HG03097 (cell line): ENCODE data around the gene JUP.
A peak's percentile ranks its signal among the peaks of the same experiment; 100 is the strongest.
"Not testable (repeated sequence)": the region's sequence is repeated elsewhere in the genome, so short reads cannot be mapped to it uniquely, and the experiment has no call there.

Source experiments
- ATAC-seq: cut with Tn5 transposase; IDR thresholded peaks from one replicate; pipeline ENCODE4 v1.9.1; 2021; ENCODE audit not compliant: unreplicated experiment, low FRiP score

The JUP gene

DNA sequence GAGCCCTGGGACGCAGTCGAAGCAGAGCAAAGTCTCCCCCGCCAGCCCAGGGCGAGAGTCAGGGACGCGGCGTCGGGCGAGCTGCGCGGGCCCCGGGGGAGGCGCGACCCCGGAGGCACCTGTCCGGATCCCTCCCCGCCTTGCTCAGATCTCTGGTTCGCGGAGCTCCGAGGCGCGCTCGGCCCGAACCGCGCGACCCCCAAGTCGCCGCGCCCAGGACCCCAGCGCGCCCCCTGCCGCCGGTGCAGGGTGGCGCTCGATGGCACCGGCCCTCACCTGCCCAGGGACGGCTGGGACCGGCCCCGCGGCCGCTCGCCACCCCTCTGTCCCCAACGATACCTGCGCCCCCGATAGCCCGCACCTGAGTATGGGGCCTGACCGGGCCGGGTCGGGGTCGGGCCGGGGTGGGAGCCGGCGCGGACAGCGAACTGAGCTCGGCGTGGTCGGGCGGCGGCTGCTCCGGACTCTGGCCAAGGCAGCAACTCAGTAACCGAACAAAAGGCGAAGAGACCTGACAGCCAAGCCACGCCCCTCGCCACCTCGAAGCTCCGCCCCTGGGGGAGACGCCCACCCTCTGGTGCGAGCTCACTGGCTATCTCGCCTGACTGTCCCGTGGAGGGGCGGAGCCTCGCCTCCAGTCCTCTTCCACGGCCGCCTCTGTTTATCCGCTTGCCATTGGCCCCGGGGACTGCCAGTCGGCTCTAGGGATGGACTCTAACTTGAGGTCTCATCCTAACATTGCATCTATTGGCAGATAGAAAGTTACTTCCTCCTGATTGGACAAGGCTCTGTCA lies at the start of gene JUP:
JUP (minus strand) TSS at position 485 of the 794 bp plus-strand sequence. CDS start 14,857 bp downstream, outside the sequence.
- peak; percentile 82 for ATAC-seq

DNA sequence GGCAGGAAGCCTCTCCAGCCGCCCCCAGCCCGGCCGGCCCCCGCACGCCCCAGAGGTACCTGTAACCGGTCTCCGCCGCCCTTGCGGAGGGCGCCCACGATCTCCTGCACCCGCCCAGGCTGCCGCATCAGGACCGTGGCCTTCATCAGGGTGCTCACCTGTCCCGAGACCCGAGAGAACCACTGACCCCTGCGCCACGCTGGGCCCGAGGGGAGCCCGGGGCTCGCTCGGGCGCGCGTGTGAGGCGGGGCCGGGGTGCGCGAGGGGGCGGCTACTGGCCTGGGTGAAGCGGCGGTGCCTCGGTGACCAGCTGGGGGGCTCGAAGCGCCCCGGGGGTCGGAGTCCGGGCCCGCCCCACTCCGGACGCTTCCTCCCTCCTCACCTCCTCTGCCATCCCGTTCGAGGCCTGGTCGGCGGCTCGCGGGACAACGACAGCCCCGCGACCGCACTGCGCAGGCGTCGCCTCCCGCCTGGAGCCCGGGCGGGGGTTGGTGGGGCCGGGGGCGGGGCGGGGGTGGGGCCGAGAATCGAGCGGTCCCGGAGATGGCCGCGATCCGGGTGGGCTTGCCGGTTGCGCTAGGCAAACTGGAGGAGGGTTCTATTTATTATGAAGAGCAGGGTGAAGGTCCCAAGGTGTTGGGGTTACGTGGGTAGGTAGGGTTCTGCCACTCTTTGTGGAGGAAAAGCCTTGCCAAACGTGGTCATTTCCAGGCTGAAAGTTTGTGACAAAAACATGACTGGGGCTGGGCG lies 49.5 kb upstream of the JUP start, which contains the start of gene NT5C3B:
NT5C3B (minus strand) TSS at position 433 of the 750 bp plus-strand sequence; CDS start at position 394, 39 bp downstream.
- ATAC-seq = no peak

DNA sequence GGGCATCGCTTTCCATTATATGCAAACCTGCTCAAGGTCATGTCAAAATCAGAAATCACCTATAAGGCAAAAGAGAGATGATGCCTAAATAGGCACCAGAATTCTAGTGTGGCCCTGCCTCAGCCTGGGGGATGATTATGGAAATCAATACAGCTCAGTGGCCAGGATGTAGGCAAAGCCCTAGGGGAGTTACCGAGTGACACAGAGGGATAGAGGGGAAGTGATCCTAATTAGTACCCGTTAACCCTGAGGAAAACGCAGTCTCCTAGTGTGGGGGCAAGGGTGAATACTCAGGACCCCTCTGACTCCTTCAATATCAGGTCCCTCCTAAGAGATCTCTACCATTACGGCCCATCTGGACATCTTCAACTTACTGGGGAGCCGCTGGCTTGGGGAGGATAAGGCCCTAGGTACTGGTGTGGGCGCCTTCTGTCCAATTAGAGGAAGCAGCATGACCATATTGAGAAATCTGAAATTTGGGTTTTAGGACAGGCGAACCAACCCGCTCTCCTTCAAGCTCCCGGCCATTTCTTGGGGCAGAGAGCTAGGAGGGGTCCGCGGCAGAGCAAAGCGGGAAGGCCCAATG lies 48.8 kb upstream of the JUP start:
- ATAC-seq = no peak

DNA sequence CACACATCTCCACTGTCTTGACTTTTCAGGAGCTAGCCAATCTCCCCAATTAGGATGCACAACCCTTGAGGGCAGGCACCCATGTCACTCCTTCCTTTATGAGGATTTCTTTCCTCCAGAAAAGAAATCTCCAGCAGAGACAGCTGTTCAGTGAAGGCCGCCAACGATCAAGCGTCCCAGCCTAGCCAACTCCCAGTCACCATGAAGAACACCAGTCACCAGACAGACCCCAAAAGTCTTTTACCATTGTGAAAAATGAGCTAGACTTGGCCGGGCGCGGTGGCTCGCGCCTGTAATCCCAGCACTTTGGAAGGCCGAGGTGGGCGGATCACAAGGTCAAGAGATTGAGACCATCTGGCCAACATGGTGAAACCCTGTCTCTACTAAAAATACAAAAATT lies 43.5 kb upstream of the JUP start:
- not testable (repeated sequence) for ATAC-seq

DNA sequence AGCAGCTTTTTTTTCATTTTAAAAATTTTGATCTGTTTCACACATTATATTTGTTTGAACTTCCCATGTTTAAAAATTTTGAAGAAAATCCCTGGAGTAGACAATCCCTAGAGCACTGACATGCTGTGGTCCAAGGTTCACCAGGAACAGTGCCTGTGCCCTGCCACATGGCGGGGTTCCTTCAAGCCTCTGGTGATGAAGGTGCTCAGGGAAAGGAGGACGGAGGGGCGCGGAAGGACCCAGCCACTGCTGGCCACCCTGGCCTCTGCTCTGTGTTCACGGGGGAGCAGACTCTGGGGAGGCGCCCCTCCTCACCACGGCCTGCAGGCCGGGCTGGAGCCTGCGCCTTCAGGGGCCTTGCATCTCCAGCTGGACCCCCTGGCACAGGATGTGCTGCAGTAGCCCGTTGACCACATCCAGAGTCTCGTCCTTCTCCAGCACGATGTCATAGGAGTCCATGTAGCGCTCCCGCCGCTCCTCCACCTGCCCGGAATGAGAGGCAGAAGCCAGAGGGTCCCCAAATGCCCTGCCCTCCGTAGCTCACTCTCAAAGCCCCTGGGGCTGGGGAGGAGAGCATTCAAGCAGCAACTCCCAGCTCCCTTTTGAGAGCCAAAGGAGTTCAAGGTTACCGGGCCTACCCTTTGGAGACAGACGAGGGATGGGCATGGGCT lies 38.8 kb upstream of the JUP start:
- no peak for ATAC-seq

DNA sequence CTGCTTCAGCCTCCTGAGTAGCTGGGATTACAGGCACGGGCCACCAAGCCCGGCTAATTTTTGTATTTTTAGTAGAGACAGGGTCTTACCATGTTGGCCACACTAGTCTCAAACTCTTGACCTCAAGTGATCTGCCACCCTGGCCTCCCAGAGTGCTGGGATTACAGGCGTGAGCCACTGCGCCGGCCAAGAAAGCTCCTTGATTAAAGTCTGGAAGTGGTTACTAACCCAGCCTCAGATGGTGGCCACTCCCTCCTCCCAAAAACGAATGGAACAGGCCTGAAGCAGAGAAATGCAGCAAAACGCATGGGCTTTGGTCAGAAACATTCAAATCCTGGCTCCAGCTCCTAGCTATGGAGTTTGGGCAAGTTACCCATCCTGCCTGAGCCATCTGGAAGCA lies 37.6 kb upstream of the JUP start:
- no peak for ATAC-seq

DNA sequence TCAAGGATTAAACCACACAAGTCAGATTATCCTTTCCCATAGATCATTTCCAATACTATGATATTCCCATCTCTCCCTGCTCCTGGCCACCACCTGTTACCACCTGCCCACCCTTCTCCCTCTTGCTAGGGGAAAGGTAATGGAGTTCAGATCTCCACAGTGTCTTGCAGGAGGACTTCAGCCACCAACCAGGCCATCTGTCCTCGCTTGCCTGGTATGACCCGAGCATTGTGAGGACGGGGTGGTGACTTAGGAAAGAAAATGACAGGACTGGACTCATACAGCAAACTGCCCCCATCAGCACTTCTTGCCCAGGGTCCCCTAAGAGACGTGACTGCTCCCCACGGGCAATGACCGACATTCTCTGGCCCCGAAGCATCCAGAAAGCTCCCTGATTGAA lies 37.1 kb upstream of the JUP start:
- no peak for ATAC-seq

DNA sequence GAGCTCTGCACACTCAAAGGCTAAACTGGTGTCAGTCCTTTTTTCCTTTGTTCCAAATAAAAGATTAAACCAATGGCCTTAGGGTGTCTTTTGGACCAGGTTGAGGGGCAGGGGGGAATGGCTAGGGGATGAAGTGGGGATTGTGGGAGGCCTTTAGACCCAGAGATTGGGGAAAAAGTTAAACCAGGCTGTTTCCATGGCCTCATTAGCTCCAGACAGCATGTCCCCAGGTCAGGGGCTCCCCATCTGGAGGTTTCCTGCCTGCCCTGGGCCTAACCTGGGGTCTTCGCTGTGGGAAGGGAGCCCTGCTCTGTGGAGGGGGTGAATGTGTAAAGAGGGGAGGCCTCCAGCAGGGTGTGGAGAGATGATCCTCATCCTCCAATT lies 36.6 kb upstream of the JUP start:
- ATAC-seq = no peak

DNA sequence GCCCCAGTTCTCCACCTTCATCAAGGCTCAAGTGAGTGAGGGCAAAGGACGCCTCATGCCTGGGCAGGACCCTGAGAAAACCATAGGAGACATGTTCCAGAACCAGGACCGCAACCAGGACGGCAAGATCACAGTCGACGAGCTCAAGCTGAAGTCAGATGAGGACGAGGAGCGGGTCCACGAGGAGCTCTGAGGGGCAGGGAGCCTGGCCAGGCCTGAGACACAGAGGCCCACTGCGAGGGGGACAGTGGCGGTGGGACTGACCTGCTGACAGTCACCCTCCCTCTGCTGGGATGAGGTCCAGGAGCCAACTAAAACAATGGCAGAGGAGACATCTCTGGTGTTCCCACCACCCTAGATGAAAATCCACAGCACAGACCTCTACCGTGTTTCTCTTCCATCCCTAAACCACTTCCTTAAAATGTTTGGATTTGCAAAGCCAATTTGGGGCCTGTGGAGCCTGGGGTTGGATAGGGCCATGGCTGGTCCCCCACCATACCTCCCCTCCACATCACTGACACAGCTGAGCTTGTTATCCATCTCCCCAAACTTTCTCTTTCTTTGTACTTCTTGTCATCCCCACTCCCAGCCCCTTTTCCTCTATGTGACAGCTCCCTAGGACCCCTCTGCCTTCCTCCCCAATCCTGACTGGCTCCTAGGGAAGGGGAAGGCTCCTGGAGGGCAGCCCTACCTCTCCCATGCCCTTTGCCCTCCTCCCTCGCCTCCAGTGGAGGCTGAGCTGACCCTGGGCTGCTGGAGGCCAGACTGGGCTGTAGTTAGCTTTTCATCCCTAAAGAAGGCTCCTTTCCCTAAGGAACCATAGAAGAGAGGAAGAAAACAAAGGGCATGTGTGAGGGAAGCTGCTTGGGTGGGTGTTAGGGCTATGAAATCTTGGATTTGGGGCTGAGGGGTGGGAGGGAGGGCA lies 36.0 kb upstream of the JUP start:
- no peak for ATAC-seq

DNA sequence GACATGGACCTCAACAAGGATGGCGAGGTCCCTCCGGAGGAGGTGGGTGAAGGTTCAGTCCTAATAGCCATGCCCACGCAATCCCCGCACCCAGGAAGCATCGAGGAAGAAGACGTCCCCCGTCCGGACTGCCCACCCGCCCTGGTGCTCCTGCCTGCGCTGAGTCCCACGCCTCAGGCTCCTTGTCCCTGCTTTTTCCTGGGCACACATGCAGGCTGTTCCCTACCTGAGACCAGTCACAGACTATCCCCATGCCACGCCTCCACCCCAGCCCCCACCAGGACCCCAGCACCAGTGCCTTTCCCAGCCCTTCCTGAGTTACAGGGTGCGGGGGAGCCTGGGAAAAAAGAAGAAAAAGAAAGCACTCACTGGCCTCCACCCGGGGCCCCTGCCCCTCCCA lies 35.3 kb upstream of the JUP start:
- no peak for ATAC-seq

DNA sequence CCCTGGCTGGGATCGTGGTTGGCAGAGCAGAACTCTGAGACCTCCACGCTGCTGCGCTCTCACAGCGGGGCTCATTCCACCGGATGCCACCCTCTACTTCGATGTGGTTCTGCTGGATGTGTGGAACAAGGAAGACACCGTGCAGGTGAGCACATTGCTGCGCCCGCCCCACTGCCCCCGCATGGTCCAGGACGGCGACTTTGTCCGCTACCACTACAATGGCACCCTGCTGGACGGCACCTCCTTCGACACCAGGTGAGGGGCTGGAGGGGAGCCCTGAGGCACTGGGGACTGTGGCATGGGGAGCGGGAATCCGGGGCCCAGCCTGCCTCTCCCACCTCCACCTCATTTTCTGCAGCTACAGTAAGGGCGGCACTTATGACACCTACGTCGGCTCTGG lies 31.5 kb upstream of the JUP start:
- ATAC-seq = no peak

DNA sequence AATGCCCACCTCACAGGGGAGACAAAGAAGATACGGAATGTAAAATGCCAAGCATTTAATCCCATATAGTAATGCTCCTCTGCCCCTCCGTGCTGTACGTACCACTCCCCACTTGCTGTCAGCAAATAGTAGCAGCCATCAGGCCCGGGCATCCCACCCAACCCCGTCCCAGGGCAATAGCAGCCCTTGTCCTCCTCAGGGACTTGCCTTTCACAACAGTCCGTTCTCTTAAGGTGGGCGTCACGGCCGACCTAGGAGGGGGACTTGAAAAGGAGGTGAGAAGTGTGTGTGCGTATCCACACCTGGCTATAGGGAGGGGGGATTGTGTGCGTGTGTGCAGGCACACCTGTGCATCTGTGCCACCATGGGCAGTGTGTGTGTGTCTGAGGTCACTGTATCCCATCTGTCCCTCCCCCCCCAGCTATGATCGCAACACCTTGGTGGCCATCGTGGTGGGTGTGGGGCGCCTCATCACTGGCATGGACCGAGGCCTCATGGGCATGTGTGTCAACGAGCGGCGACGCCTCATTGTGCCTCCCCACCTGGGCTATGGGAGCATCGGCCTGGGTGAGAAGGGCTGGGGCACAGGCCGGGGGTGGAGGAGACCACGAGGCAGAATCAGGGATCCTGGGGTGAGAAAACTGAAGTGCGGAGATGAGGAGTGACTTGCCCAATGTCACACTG lies 30.3 kb upstream of the JUP start:
- ATAC-seq = no peak

DNA sequence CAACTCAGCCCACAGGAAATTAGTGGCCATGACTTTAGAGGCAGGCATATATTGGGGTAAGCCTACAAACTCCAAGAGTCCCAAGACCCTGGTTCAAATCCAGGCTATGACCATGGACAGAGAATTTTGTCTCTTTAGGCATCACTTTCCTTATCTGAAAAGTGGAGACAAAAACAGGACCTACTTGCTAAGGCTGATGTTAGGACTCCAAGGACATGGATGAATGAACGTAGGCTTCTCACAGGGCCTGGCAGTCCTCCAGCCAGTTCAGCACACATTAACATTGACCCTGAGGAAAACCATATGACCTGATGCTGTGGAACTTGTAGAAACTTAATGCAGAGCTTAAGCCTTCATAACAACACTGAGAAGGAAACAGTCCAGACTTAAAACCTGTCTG lies 27.7 kb upstream of the JUP start:
- no peak for ATAC-seq

DNA sequence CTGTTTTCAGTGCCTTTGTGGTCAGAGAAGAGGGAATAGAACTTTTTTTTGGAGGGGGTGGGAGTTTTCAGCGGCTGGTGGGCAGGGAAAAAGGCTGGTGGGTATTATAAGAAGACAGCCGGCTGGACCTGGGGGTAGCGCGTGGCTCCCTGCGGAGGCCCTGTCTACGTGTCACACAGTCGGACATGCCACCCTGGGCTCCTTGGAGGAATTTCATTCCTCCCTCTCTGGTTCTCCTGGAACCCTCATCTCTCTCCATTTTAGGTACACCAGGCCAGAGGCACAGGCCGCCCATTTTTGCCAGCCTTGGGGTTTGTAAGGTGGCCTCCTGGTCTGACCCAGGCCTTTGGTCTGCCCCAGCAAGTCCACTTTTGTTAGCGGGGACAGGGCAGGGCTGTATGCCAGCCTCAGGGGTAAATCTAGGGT lies 27.2 kb upstream of the JUP start:
- no peak for ATAC-seq

DNA sequence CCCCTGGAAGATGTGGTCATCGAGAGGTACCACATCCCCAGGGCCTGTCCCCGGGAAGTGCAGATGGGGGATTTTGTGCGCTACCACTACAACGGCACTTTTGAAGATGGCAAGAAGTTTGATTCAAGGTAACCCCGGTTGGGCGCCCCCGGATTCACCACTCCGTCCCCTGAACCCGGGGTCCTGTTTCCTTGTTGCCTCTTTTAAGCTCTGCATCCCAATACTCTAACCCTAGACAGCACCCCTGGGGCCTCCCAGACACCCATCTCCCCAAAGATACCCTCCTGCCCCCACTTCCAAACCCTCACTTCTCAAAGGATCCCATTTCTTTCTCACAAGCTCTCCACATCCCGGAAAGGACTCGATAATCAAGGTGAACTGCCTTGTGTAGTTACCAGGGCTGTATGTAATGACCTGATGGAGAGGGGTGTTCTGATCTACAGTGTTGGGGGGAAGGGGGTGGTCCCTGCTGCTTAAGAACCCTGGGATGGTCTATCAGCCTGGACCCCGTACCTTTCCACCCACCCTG lies 26.7 kb upstream of the JUP start:
- no peak for ATAC-seq

DNA sequence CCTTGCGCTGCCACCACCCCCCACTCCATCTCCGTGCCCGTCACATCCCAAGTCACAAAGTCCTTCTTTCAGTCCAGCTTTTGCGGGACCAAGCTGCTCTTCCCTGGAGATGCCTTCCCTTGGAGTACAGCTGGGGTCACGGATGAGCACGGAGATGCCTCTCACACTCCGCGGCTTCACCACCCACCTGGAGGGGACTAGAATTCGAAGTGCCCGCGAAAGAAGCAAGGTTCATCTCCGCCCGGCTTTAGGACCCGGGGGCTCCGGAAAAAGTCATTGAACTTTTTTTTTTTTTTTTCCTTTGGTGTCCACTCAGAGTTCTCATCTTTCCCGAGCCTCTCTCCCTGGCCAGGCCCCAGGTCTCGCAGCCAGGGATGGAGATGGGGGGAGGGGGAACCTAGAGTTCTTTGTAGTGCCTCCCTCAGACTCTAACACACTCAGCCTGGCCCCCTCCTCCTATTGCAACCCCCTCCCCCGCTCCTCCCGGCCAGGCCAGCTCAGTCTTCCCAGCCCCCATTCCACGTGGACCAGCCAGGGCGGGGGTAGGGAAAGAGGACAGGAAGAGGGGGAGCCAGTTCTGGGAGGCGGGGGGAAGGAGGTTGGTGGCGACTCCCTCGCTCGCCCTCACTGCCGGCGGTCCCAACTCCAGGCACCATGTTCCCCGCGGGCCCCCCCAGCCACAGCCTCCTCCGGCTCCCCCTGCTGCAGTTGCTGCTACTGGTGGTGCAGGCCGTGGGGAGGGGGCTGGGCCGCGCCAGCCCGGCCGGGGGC lies 26.1 kb upstream of the JUP start, which contains the start of gene FKBP10:
FKBP10 (plus strand) TSS at position 624 of the 771 bp plus-strand sequence; CDS start at position 655, 31 bp downstream.
- no peak for ATAC-seq

DNA sequence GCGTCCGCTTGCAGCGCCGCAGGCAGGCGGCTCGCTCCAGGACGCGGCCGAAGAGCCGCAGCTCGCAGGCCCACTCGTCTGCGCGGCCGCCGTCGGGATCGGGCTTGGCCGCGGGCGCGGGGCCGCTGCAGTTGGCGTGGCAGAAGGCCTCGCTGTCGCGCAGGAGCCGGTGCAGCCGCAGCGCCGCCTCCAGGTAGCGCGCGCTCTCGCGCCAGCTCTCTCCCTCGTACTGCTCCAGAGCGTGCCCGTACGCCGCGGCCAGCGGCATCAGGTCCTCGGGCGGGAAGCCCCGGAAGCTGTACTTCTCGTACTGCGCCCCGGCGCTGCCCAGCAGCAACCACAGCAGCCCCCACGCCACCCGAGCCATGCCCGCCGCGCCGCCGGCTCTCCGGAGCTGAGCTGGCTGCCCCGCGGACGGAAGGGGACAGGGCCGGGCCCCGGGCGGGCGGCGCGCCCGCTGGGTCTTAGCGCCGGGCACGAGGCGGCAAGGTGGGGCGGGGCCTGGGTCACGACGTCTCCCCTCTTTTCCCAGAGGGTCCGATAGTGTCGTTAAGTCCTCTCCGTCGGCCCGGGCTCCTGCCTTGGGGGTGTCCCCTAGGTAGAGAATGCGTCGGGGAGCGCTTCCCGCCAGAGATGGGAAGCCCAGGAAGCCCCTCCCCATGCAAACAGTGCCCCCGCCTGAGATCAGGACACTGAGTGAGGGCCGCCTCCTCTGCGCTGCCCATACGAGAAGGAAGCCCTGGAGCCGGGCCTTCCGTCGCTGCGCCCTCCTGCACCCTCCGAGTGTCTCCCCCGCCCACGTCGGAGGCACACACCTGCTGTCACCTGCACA lies 25.3 kb upstream of the JUP start, which contains the start of gene P3H4:
P3H4 (minus strand) TSS at position 401 of the 832 bp plus-strand sequence; CDS start at position 367, 34 bp downstream.
- ATAC-seq = no peak
